Measurements from ENCODE around the gene ACACA. TPM values are rescaled to one million over a fixed set of nuclear protein-coding genes. Genes with fewer than 3 reads are reported as not detected.
"Not testable (repeated sequence)": the region's sequence is repeated elsewhere in the genome, so short reads cannot be mapped to it uniquely, and the experiment has no call there.

ACACA gene
- 10 to 100 TPM; 58.9 to 64.0 TPM for total RNA-seq

- CTCF ChIA-PET: interaction anchor here (1.1 to 4.0 kb wide), 3 partner anchors 9 to 34 kb away, joined by 6 to 22 read pairs (median 9); no protein-coding TSS in a partner anchor
- H3K9me3 Mint-ChIP-seq (ENCODE audit: insufficient read depth): no peaks in the 10 kb centered on the region
- ATAC-seq (peak; percentile 98), DNase-seq (peak; percentile 83)
- peaks cover 56% of the 10 kb centered on the region for H3K4me1 Mint-ChIP-seq (ENCODE audit: low read depth)
- H3K4me3 Mint-ChIP-seq: peak within 1 kb of the TSS; percentile 99
- POLR2A ChIA-PET: interaction anchor here (0.5 to 1.5 kb wide), 14 partner anchors 12 to 1853 kb away, joined by 3 to 9 read pairs (median 3); partner anchors contain the start of genes DUSP14 and SYNRG
- no peaks in the 10 kb centered on the region for H3K27me3 Mint-ChIP-seq (ENCODE audit: low read depth)
- H3K36me3 Mint-ChIP-seq (ENCODE audit: low read depth): peaks cover 46% of the 10 kb centered on the region
- H3K27ac Mint-ChIP-seq: peak within 1 kb of the TSS; percentile 97
These were observed at the start of gene ACACA, which contains the start of gene TADA2A for GRCh38 chr17:37406635-37407461. ACACA (minus strand) TSS chr17:37406836; CDS start chr17:37406299, 537 bp downstream. TADA2A (plus strand) TSS chr17:37406886; CDS start chr17:37411366, 4,480 bp downstream.

- ChIA-PET POLR2A (no interaction called here), CTCF (interaction anchor here (0.8 to 1.2 kb wide), 2 partner anchors 12 to 36 kb away, joined by 4 read pairs; no protein-coding TSS in a partner anchor)
- no peaks in the 10 kb centered on the region for H3K27me3 Mint-ChIP-seq (ENCODE audit: low read depth)
- no peak overlapping the region for H3K27ac Mint-ChIP-seq
- no peaks in the 10 kb centered on the region for H3K9me3 Mint-ChIP-seq (ENCODE audit: insufficient read depth)
- DNase-seq (no peak), ATAC-seq (no peak)
- peaks cover 43% of the 10 kb centered on the region for H3K36me3 Mint-ChIP-seq (ENCODE audit: low read depth)
- no peaks in the 10 kb centered on the region for H3K4me1 Mint-ChIP-seq (ENCODE audit: low read depth)
- H3K4me3 Mint-ChIP-seq: no peak overlapping the region
These were observed 43.5 kb upstream of the ACACA start for GRCh38 chr17:37450112-37450511.

- no peak for DNase-seq
- no peak overlapping the region for H3K4me3 Mint-ChIP-seq
- ChIA-PET POLR2A (no interaction called here), CTCF (interaction anchor here (0.6 to 0.9 kb wide), 2 partner anchors 9 to 96 kb away, joined by 3 to 4 read pairs; no protein-coding TSS in a partner anchor)
- H3K27ac Mint-ChIP-seq: no peak overlapping the region
- ATAC-seq: no peak
- H3K36me3 Mint-ChIP-seq (ENCODE audit: low read depth): peaks cover 47% of the 10 kb centered on the region
- H3K9me3 Mint-ChIP-seq (ENCODE audit: insufficient read depth): no peaks in the 10 kb centered on the region
- no peaks in the 10 kb centered on the region for H3K27me3 Mint-ChIP-seq (ENCODE audit: low read depth)
- H3K4me1 Mint-ChIP-seq (ENCODE audit: low read depth): no peaks in the 10 kb centered on the region
These were observed 41.0 kb upstream of the ACACA start for GRCh38 chr17:37447641-37448040.

GRCh38 chr17:37446027-37446426 lies 39.4 kb upstream of the ACACA start:
- no peak overlapping the region for H3K27ac Mint-ChIP-seq
- CTCF ChIA-PET: interaction anchor here (0.8 to 2.3 kb wide), 2 partner anchors 8 to 73 kb away, joined by 3 to 5 read pairs; no protein-coding TSS in a partner anchor

GRCh38 chr17:37441369-37442014 lies 34.9 kb upstream of the ACACA start:
- H3K9me3 Mint-ChIP-seq (ENCODE audit: insufficient read depth); H3K27ac Mint-ChIP-seq; POLR2A ChIA-PET; H3K4me3 Mint-ChIP-seq; ATAC-seq; H3K27me3 Mint-ChIP-seq (ENCODE audit: low read depth); H3K4me1 Mint-ChIP-seq (ENCODE audit: low read depth); DNase-seq: not testable (repeated sequence)
- CTCF ChIA-PET: interaction anchor here (1.2 kb wide), 1 partner anchor 11 kb away, joined by 3 read pairs; no protein-coding TSS in a partner anchor
- peaks cover 55% of the 10 kb centered on the region for H3K36me3 Mint-ChIP-seq (ENCODE audit: low read depth)

More at GRCh38 chr17:37446027-37446426, 39.4 kb upstream of the ACACA start:
- POLR2A ChIA-PET: no interaction called here
- no peaks in the 10 kb centered on the region for H3K27me3 Mint-ChIP-seq (ENCODE audit: low read depth)
- H3K36me3 Mint-ChIP-seq (ENCODE audit: low read depth): peaks cover 55% of the 10 kb centered on the region
- no peak overlapping the region for H3K4me3 Mint-ChIP-seq
- no peak for DNase-seq
- no peak for ATAC-seq
- H3K4me1 Mint-ChIP-seq (ENCODE audit: low read depth): no peaks in the 10 kb centered on the region
- no peaks in the 10 kb centered on the region for H3K9me3 Mint-ChIP-seq (ENCODE audit: insufficient read depth)

GRCh38 chr17:37440424-37440823 lies 33.8 kb upstream of the ACACA start:
- Mint-ChIP-seq H3K9me3 (ENCODE audit: insufficient read depth) (no peaks in the 10 kb centered on the region), H3K4me1 (ENCODE audit: low read depth) (peaks cover 6% of the 10 kb centered on the region), H3K27ac (no peak overlapping the region), H3K27me3 (ENCODE audit: low read depth) (no peaks in the 10 kb centered on the region), H3K36me3 (ENCODE audit: low read depth) (peaks cover 51% of the 10 kb centered on the region), H3K4me3 (no peak overlapping the region)
- DNase-seq: no peak
- POLR2A ChIA-PET: no interaction called here
- CTCF ChIA-PET: interaction anchor here (1.2 kb wide), 1 partner anchor 10 kb away, joined by 3 read pairs; no protein-coding TSS in a partner anchor
- no peak for ATAC-seq

GRCh38 chr17:37438141-37438540 lies 31.5 kb upstream of the ACACA start:
- ChIA-PET CTCF (interaction anchor here (0.8 to 3.2 kb wide), 9 partner anchors 8 to 181 kb away, joined by 3 to 11 read pairs (median 4); no protein-coding TSS in a partner anchor), POLR2A (no interaction called here)
- H3K4me1 Mint-ChIP-seq (ENCODE audit: low read depth): peaks cover 6% of the 10 kb centered on the region
- DNase-seq: no peak
- no peaks in the 10 kb centered on the region for H3K9me3 Mint-ChIP-seq (ENCODE audit: insufficient read depth)
- no peaks in the 10 kb centered on the region for H3K27me3 Mint-ChIP-seq (ENCODE audit: low read depth)
- H3K4me3 Mint-ChIP-seq: no peak overlapping the region
- no peak overlapping the region for H3K27ac Mint-ChIP-seq
- H3K36me3 Mint-ChIP-seq (ENCODE audit: low read depth): peaks cover 53% of the 10 kb centered on the region
- ATAC-seq: no peak

- Mint-ChIP-seq H3K27me3 (ENCODE audit: low read depth) (no peaks in the 10 kb centered on the region), H3K36me3 (ENCODE audit: low read depth) (peaks cover 49% of the 10 kb centered on the region), H3K27ac (no peak overlapping the region), H3K9me3 (ENCODE audit: insufficient read depth) (no peaks in the 10 kb centered on the region), H3K4me1 (ENCODE audit: low read depth) (peaks cover 34% of the 10 kb centered on the region), H3K4me3 (no peak overlapping the region)
- no peak for ATAC-seq
- no peak for DNase-seq
- ChIA-PET CTCF (no interaction called here), POLR2A (interaction anchor here (1.3 to 1.5 kb wide), 2 partner anchors 25 to 26 kb away, joined by 3 read pairs; partner anchors contain the start of genes ACACA and TADA2A)
These were observed 26.0 kb upstream of the ACACA start for GRCh38 chr17:37432671-37433070.

GRCh38 chr17:37430051-37430627 lies 23.5 kb upstream of the ACACA start:
- peak overlapping the region; percentile 30 for H3K4me3 Mint-ChIP-seq
- H3K27ac Mint-ChIP-seq: peak overlapping the region; percentile 88
- H3K36me3 Mint-ChIP-seq (ENCODE audit: low read depth): peaks cover 65% of the 10 kb centered on the region
- ATAC-seq (peak; percentile 84), DNase-seq (no peak)
- no peaks in the 10 kb centered on the region for H3K27me3 Mint-ChIP-seq (ENCODE audit: low read depth)
- CTCF ChIA-PET: interaction anchor here (0.9 to 3.2 kb wide), 5 partner anchors 8 to 57 kb away, joined by 3 to 14 read pairs (median 4); no protein-coding TSS in a partner anchor
- POLR2A ChIA-PET: interaction anchor here (0.5 to 1.4 kb wide), 6 partner anchors 9 to 179 kb away, joined by 3 to 8 read pairs (median 4); partner anchors contain the start of gene SYNRG
- no peaks in the 10 kb centered on the region for H3K9me3 Mint-ChIP-seq (ENCODE audit: insufficient read depth)
- peaks cover 32% of the 10 kb centered on the region for H3K4me1 Mint-ChIP-seq (ENCODE audit: low read depth)

GRCh38 chr17:37429453-37429852 lies 22.8 kb upstream of the ACACA start:
- DNase-seq (no peak), ATAC-seq (no peak)
- ChIA-PET POLR2A (interaction anchor here (1.1 to 1.4 kb wide), 4 partner anchors 20 to 180 kb away, joined by 4 to 8 read pairs (median 4); partner anchors contain the start of gene SYNRG), CTCF (interaction anchor here (1.0 to 3.2 kb wide), 4 partner anchors 9 to 56 kb away, joined by 3 to 14 read pairs (median 6); no protein-coding TSS in a partner anchor)
- Mint-ChIP-seq H3K27me3 (ENCODE audit: low read depth) (no peaks in the 10 kb centered on the region), H3K36me3 (ENCODE audit: low read depth) (peaks cover 70% of the 10 kb centered on the region), H3K4me1 (ENCODE audit: low read depth) (peaks cover 32% of the 10 kb centered on the region), H3K27ac (peak overlapping the region; percentile 88), H3K9me3 (ENCODE audit: insufficient read depth) (no peaks in the 10 kb centered on the region), H3K4me3 (peak overlapping the region; percentile 30)

- Mint-ChIP-seq H3K9me3 (ENCODE audit: insufficient read depth) (no peaks in the 10 kb centered on the region), H3K36me3 (ENCODE audit: low read depth) (peaks cover 68% of the 10 kb centered on the region), H3K27ac (peak overlapping the region; percentile 88), H3K4me1 (ENCODE audit: low read depth) (peaks cover 32% of the 10 kb centered on the region), H3K27me3 (ENCODE audit: low read depth) (no peaks in the 10 kb centered on the region), H3K4me3 (no peak overlapping the region)
- CTCF ChIA-PET: interaction anchor here (1.4 to 3.2 kb wide), 2 partner anchors 9 to 56 kb away, joined by 8 to 14 read pairs; no protein-coding TSS in a partner anchor
- DNase-seq: no peak
- no peak for ATAC-seq
- POLR2A ChIA-PET: interaction anchor here (1.4 kb wide), 1 partner anchor 21 kb away, joined by 8 read pairs; no protein-coding TSS in a partner anchor
These were observed 22.4 kb upstream of the ACACA start for GRCh38 chr17:37429039-37429438.
